IPS-NIHi7 (cell line): ENCODE measurements around the gene GSTT4.
"Not testable (repeated sequence)": the region's sequence is repeated elsewhere in the genome, so short reads cannot be mapped to it uniquely, and the experiment has no call there.

Experiments used
- DNase-seq: peaks from one replicate; pipeline ENCODE4 v3.0.0; 2012; ENCODE audit warnings: mixed read lengths; ENCODE audit errors: extremely low spot score

The GSTT4 gene

GRCh38 chr22:24005201-24005600 is at the start of gene GSTT4:
TSS of gene GSTT4 (minus strand) at chr22:24005453. CDS start at chr22:24005356, 97 bp downstream.
- no peak for DNase-seq

- DNase-seq = no peak
These were observed 49.1 kb upstream of the GSTT4 start for GRCh38 chr22:24054356-24054755.

- no peak for DNase-seq
These were observed 48.4 kb upstream of the GSTT4 start for GRCh38 chr22:24053481-24054226.

- DNase-seq = no peak
These were observed 46.3 kb upstream of the GSTT4 start for GRCh38 chr22:24051568-24051967.

- DNase-seq = no peak
These were observed 45.8 kb upstream of the GSTT4 start for GRCh38 chr22:24051028-24051427.

GRCh38 chr22:24049978-24050377 is 44.7 kb upstream of the GSTT4 start:
- no peak for DNase-seq

GRCh38 chr22:24049211-24049610 is 44.0 kb upstream of the GSTT4 start:
- no peak for DNase-seq

GRCh38 chr22:24046024-24046423 is 40.8 kb upstream of the GSTT4 start:
- DNase-seq = no peak

GRCh38 chr22:24043958-24044357 is 38.7 kb upstream of the GSTT4 start:
- DNase-seq = no peak

GRCh38 chr22:24043465-24043864 is 38.2 kb upstream of the GSTT4 start:
- not testable (repeated sequence) for DNase-seq

- DNase-seq = no peak
These were observed 35.7 kb upstream of the GSTT4 start for GRCh38 chr22:24040946-24041345.

- DNase-seq = no peak
These were observed 33.8 kb upstream of the GSTT4 start for GRCh38 chr22:24039046-24039445.

- DNase-seq = no peak
These were observed 32.9 kb upstream of the GSTT4 start for GRCh38 chr22:24037851-24038765.

GRCh38 chr22:24035296-24035695 is 30.0 kb upstream of the GSTT4 start:
- no peak for DNase-seq

GRCh38 chr22:24033731-24034130 is 28.5 kb upstream of the GSTT4 start:
- DNase-seq = no peak

- DNase-seq = no peak
These were observed 25.0 kb upstream of the GSTT4 start for GRCh38 chr22:24030186-24030702.

GRCh38 chr22:24029304-24029703 is 24.1 kb upstream of the GSTT4 start:
- no peak for DNase-seq

- DNase-seq = no peak
These were observed 23.3 kb upstream of the GSTT4 start for GRCh38 chr22:24028533-24028932.

GRCh38 chr22:24027991-24028390 is 22.7 kb upstream of the GSTT4 start:
- no peak for DNase-seq

GRCh38 chr22:24027389-24027975 is 22.2 kb upstream of the GSTT4 start:
- DNase-seq = no peak

GRCh38 chr22:24026733-24027132 is 21.5 kb upstream of the GSTT4 start:
- DNase-seq = no peak

GRCh38 chr22:24026056-24026455 is 20.8 kb upstream of the GSTT4 start:
- no peak for DNase-seq
